Gastroesophageal sphincter (tissue), 4 donors: ENCODE results near the gene XPOT. TPM values are rescaled to one million over a fixed set of nuclear protein-coding genes. Genes with fewer than 3 reads are reported as not detected.

Experiments used
- ATAC-seq: fragments of 150-250 bp; one replicate; pipeline ENCODE4 v1.9.1; 2016; ENCODE audit warnings: mild to moderate bottlenecking, moderate library complexity
- H3K27ac ChIP-seq, 4 donors: fragments of 200-600 bp; sonication (generic) in 3 of 4; 1 replicate in 3 of 4; 2 replicates in 1 of 4; pipeline ENCODE4 v1.5.1; 2016 to 2019
- H3K27me3 ChIP-seq: fragments of 200-600 bp; sonication (generic); one replicate; pipeline ENCODE4 v1.5.1; 2019
- H3K36me3 ChIP-seq, 2 donors: fragments of 200-600 bp; sonication (generic); one replicate each; pipeline ENCODE4 v1.5.1; 2019; ENCODE audit warnings: control low read depth in 1 of 2
- H3K4me1 ChIP-seq, 3 donors: fragments of 200-600 bp; sonication (generic); 1 replicate in 2 of 3; 2 replicates in 1 of 3; pipeline ENCODE4 v1.5.1; 2016 to 2019; ENCODE audit warnings: control low read depth in 2 of 3
- H3K4me3 ChIP-seq, 2 donors: fragments of 200-600 bp; sonication (generic); one replicate each; pipeline ENCODE4 v1.5.1; 2019; ENCODE audit warnings: mild to moderate bottlenecking in 1 of 2, moderate library complexity in 1 of 2
- H3K9me3 ChIP-seq, 3 donors: fragments of 200-600 bp; sonication (generic); one replicate each; pipeline ENCODE4 v1.5.1; 2017 to 2019; ENCODE audit warnings: control low read depth in 2 of 3
- EP300 ChIP-seq: sonication (generic); formaldehyde crosslinking; IDR thresholded peaks from one replicate; pipeline ENCODE4 v1.6.1; 2017; ENCODE audit warnings: antibody characterized with exemption, mild to moderate bottlenecking
- POLR2A ChIP-seq, 2 donors: fragments of 450-650 bp; IDR thresholded peaks; one replicate each; pipeline ENCODE4 v1.6.1; 2017; ENCODE audit warnings: antibody characterized with exemption in 2 of 2, mild to moderate bottlenecking in 2 of 2, moderate library complexity in 1 of 2
- POLR2AphosphoS5 ChIP-seq: sonication (generic); formaldehyde crosslinking; IDR thresholded peaks from one replicate; pipeline ENCODE4 v1.6.1; 2017; ENCODE audit warnings: antibody characterized with exemption
- WGBS, 2 donors: methylation state at CpG; one replicate each; pipeline ENCODE4 v1.1.5; 2018; ENCODE audit warnings: low coverage in 1 of 2; 5-methylcytosine and 5-hydroxymethylcytosine counted together
- total RNA-seq, 4 donors: library from RNA; depleted of rRNA; stranded (reverse); fragments of >200 nt; gene quantifications; one replicate each; pipeline ENCODE4 v1.1.0, GENCODE V29; 2016
- TF ChIP-seq, protein P1 (sequence below), 4 experiments: fragments of 200-600 bp in 2 of 4; fragments of 450-650 bp in 2 of 4; sonication (generic) in 1 of 4; IDR thresholded peaks; one replicate each; pipeline ENCODE4 v1.5.1; 2017 to 2019; ENCODE audit warnings: antibody characterized with exemption in 4 of 4, mild to moderate bottlenecking in 2 of 4, moderate library complexity in 2 of 4

The XPOT gene
- total RNA-seq, 4 donors from 2014 or later: 26.4 to 37.2 (median 32.5) TPM

DNA sequence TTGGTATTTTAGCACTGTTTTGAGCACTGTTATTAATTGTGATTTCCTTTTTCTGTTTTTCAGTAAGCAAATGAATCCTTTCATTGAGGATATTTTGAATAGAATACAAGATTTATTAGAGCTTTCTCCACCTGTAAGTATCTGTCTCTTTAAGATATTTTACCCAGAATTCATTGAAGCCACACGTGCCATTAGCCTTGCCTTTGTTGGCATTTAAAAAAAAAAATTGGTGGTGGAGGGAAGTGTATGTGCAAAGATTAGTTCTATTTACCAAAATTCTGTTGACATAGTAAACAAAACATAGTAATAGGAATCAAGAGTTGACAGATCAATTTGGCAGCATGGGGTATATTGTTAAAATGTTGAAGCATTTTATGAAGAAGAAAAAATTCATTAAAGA is 23.8 kb downstream of the XPOT start:
- Histone ChIP-seq H3K27ac (no peak overlapping the region), H3K4me3 (no peak overlapping the region), H3K36me3 (peaks cover 2 to 100% of the 10 kb centered on the region in 2 donors), H3K27me3 (no peaks in the 10 kb centered on the region), H3K4me1 (no peaks in the 10 kb centered on the region), H3K9me3 (no peaks in the 10 kb centered on the region)
- TF ChIP-seq EP300 (no peak), POLR2AphosphoS5 (no peak), POLR2A (IDR thresholded peaks at IDR 0.05) (no peak)
- TF ChIP-seq, protein P1, sequence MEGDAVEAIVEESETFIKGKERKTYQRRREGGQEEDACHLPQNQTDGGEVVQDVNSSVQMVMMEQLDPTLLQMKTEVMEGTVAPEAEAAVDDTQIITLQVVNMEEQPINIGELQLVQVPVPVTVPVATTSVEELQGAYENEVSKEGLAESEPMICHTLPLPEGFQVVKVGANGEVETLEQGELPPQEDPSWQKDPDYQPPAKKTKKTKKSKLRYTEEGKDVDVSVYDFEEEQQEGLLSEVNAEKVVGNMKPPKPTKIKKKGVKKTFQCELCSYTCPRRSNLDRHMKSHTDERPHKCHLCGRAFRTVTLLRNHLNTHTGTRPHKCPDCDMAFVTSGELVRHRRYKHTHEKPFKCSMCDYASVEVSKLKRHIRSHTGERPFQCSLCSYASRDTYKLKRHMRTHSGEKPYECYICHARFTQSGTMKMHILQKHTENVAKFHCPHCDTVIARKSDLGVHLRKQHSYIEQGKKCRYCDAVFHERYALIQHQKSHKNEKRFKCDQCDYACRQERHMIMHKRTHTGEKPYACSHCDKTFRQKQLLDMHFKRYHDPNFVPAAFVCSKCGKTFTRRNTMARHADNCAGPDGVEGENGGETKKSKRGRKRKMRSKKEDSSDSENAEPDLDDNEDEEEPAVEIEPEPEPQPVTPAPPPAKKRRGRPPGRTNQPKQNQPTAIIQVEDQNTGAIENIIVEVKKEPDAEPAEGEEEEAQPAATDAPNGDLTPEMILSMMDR (IDR thresholded peaks at IDR 0.05): no peak
- no peak for ATAC-seq
- 13 to 33% methylated on average over 1 of the region's 1 CpG for WGBS, 2 donors

GRCh38 chr12:64428956-64429355 is 24.8 kb downstream of the XPOT start:
- H3K4me1 ChIP-seq: no peaks in the 10 kb centered on the region
- no peaks in the 10 kb centered on the region for H3K27me3 ChIP-seq
- 88 to 92% methylated on average over 4 of the region's 4 CpGs for WGBS, 2 donors
- no peak overlapping the region for H3K27ac ChIP-seq
- peaks cover 4 to 100% of the 10 kb centered on the region in 2 donors for H3K36me3 ChIP-seq
- H3K9me3 ChIP-seq: no peaks in the 10 kb centered on the region
- TF ChIP-seq POLR2A (IDR thresholded peaks at IDR 0.05) (no peak), EP300 (no peak), POLR2AphosphoS5 (no peak)
- TF ChIP-seq, protein P1 (IDR thresholded peaks at IDR 0.05): no peak
- no peak for ATAC-seq
- no peak overlapping the region for H3K4me3 ChIP-seq

DNA sequence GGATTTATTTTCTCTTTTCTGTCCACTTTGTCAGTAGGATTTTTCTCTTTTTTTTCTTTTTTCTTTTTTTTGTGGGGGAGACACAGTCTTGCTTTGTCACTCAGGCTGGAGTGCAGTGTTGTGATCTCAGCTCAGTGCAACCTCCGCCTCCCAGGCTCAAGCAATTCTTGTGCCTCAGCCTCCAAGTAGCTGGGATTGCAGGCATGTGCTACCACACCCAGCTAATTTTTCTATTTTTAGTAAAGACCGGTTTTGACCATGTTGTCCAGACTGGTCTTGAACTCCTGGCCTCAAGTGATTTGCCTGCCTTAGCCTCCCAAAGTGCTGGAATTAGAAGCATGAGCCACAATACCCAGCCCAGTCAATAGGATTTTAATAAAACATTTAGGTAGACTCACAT is 26.7 kb downstream of the XPOT start:
- Histone ChIP-seq H3K4me1 (no peaks in the 10 kb centered on the region), H3K4me3 (no peak overlapping the region), H3K36me3 (peaks cover 5 to 100% of the 10 kb centered on the region in 2 donors), H3K9me3 (no peaks in the 10 kb centered on the region), H3K27ac (no peak overlapping the region), H3K27me3 (no peaks in the 10 kb centered on the region)
- WGBS, 2 donors: 40 to 63% methylated on average over 1 to 2 of the region's 2 CpGs
- no peak for ATAC-seq
- TF ChIP-seq EP300 (no peak), POLR2A (IDR thresholded peaks at IDR 0.05) (no peak), POLR2AphosphoS5 (no peak)
- TF ChIP-seq, protein P1 (IDR thresholded peaks at IDR 0.05): no peak

- Histone ChIP-seq H3K27ac (no peak overlapping the region), H3K4me3 (no peak overlapping the region), H3K36me3 (peaks cover 5 to 100% of the 10 kb centered on the region in 2 donors), H3K27me3 (no peaks in the 10 kb centered on the region), H3K4me1 (no peaks in the 10 kb centered on the region), H3K9me3 (no peaks in the 10 kb centered on the region)
- WGBS, 2 donors: 84 to 95% methylated on average over 4 of the region's 4 CpGs
- no peak for ATAC-seq
- TF ChIP-seq POLR2AphosphoS5: no peak
- TF ChIP-seq EP300: no peak
- no peak for TF ChIP-seq POLR2A (IDR thresholded peaks at IDR 0.05)
- TF ChIP-seq, protein P1 (IDR thresholded peaks at IDR 0.05): no peak
Measured at GRCh38 chr12:64431791-64432190, 27.6 kb downstream of the XPOT start.

DNA sequence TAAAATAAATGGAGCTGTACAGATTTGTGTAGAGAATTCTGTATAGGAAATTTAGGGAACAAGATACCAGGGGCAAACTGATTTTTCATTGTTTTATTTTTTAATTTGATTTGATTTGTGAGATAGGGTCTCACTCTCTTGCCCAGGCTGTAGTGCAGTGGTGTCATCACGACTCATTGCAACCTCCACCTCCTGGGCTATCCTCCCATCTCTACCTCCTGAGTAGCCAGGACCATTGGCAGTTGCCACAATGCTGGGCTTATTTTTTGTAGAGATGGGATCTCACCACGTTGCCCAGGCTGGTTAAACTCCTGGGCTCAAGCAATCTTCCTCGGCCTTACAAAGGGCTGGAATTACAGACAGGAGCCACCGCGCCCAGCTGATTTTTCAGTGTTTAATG is 29.7 kb downstream of the XPOT start:
- WGBS, 2 donors: 87 to 100% methylated on average over 2 to 5 of the region's 5 CpGs

More for the DNA sequence above, 29.7 kb downstream of the XPOT start:
- TF ChIP-seq POLR2AphosphoS5 (no peak), EP300 (no peak), POLR2A (IDR thresholded peaks at IDR 0.05) (no peak)
- TF ChIP-seq, protein P1 (IDR thresholded peaks at IDR 0.05): no peak
- Histone ChIP-seq H3K9me3 (no peaks in the 10 kb centered on the region), H3K4me3 (no peak overlapping the region), H3K27ac (no peak overlapping the region), H3K27me3 (no peaks in the 10 kb centered on the region), H3K4me1 (no peaks in the 10 kb centered on the region), H3K36me3 (peaks cover 5 to 100% of the 10 kb centered on the region in 2 donors)
- no peak for ATAC-seq
